Neuronal stem cell (in vitro differentiated cells): ENCODE data around the gene ACHE.

Source experiments
- DNase-seq: peaks from one replicate; pipeline ENCODE4 v3.0.0-alpha.2; 2013; ENCODE audit warnings: low spot score
- H2AFZ ChIP-seq: one replicate; pipeline ENCODE4 v1.6.1; 2013; ENCODE audit warnings: mild to moderate bottlenecking, low read length, inconsistent platforms
- H2AK5ac ChIP-seq: 2 replicates; pipeline ENCODE4 v1.6.1; 2013; ENCODE audit warnings: low read depth, mild to moderate bottlenecking, inconsistent platforms, low read length, moderate library complexity, mixed read lengths
- H2BK120ac ChIP-seq: 2 replicates; pipeline ENCODE4 v1.6.1; 2013; ENCODE audit warnings: low read depth, mild to moderate bottlenecking, inconsistent platforms, low read length, moderate library complexity, mixed read lengths
- H2BK12ac ChIP-seq: one replicate; pipeline ENCODE4 v1.6.1; 2013; ENCODE audit warnings: low read length, inconsistent platforms
- H2BK15ac ChIP-seq: 2 replicates; pipeline ENCODE4 v1.6.1; 2013; ENCODE audit warnings: mild to moderate bottlenecking, low read length, inconsistent platforms, mixed read lengths
- H2BK5ac ChIP-seq: one replicate; pipeline ENCODE4 v1.6.1; 2013; ENCODE audit warnings: inconsistent platforms, mild to moderate bottlenecking, low read length, moderate library complexity
- H3K14ac ChIP-seq: one replicate; pipeline ENCODE4 v1.6.1; 2013; ENCODE audit warnings: low read length, inconsistent platforms
- H3K18ac ChIP-seq: 2 replicates; pipeline ENCODE4 v1.6.1; 2013; ENCODE audit warnings: low read length, inconsistent platforms
- H3K23ac ChIP-seq: 2 replicates; pipeline ENCODE4 v1.6.1; 2013; ENCODE audit warnings: low read depth, mild to moderate bottlenecking, mixed read lengths, low read length, inconsistent platforms; ENCODE audit not compliant: poor library complexity
- H3K27ac ChIP-seq: replicated peaks from 3 replicates; pipeline ENCODE4 v1.5.1; 2013; ENCODE audit warnings: low read length, inconsistent platforms
- H3K27me3 ChIP-seq, 3 experiments: 2 replicates each; pipeline ENCODE4 v1.6.1; 2013; ENCODE audit warnings: low read length in 3 of 3, mild to moderate bottlenecking in 2 of 3, inconsistent platforms in 1 of 3, low read depth in 1 of 3, mixed read lengths in 1 of 3, moderate library complexity in 1 of 3; ENCODE audit not compliant: control insufficient read depth in 3 of 3, insufficient read depth in 3 of 3
- H3K36me3 ChIP-seq, 2 donors: replicated peaks in 1 of 2; 2 replicates each; pipeline ENCODE4 v1.6.1; 2013; ENCODE audit warnings: low read length in 2 of 2; ENCODE audit not compliant: control insufficient read depth in 2 of 2, insufficient read depth in 2 of 2
- H3K4ac ChIP-seq: 2 replicates; pipeline ENCODE4 v1.6.1; 2013; ENCODE audit warnings: inconsistent platforms, mild to moderate bottlenecking, low read length, moderate library complexity
- H3K4me1 ChIP-seq, 2 donors: 1 replicate in 1 of 2; 2 replicates in 1 of 2; pipeline ENCODE4 v1.6.1; 2013; ENCODE audit warnings: low read length in 2 of 2, low read depth in 1 of 2; ENCODE audit not compliant: control insufficient read depth in 2 of 2, insufficient read depth in 1 of 2
- H3K4me2 ChIP-seq: one replicate; pipeline ENCODE4 v1.6.1; 2013; ENCODE audit warnings: mild to moderate bottlenecking, low read length, inconsistent platforms; ENCODE audit not compliant: insufficient read depth, poor library complexity, severe bottlenecking
- H3K4me3 ChIP-seq, 2 donors: 2 replicates each; pipeline ENCODE4 v1.5.1; 2013; ENCODE audit warnings: low read length in 2 of 2, mild to moderate bottlenecking in 2 of 2, inconsistent platforms in 1 of 2, moderate library complexity in 1 of 2
- H3K79me1 ChIP-seq: one replicate; pipeline ENCODE4 v1.6.1; 2013; ENCODE audit warnings: low read depth, mild to moderate bottlenecking, inconsistent platforms, low read length, moderate library complexity
- H3K9ac ChIP-seq: one replicate; pipeline ENCODE4 v1.6.1; 2013; ENCODE audit warnings: mild to moderate bottlenecking, low read depth, low read length, inconsistent platforms; ENCODE audit not compliant: poor library complexity
- H3K9me3 ChIP-seq, 2 donors: replicated peaks in 1 of 2; 2 replicates each; pipeline versions ENCODE3 to v1.6.1; 2013; ENCODE audit warnings: low read length in 2 of 2, mild to moderate bottlenecking in 2 of 2, inconsistent platforms in 1 of 2, low read depth in 1 of 2, mixed read lengths in 1 of 2, moderate library complexity in 1 of 2; ENCODE audit not compliant: control insufficient read depth in 2 of 2, insufficient read depth in 1 of 2
- H4K8ac ChIP-seq: one replicate; pipeline ENCODE4 v1.6.1; 2013; ENCODE audit warnings: low read depth, mild to moderate bottlenecking, inconsistent platforms, low read length, moderate library complexity
- H4K91ac ChIP-seq: one replicate; pipeline ENCODE4 v1.6.1; 2013; ENCODE audit warnings: low read length, low read depth, mild to moderate bottlenecking, inconsistent platforms; ENCODE audit not compliant: poor library complexity
- WGBS, 2 donors: extraction: QIAGEN DNeasy Blood & Tissue Kit; methylation state at CpG; one replicate each; pipeline ENCODE4 v1.1.7; 2013; ENCODE audit warnings: missing lambda C conversion rate in 2 of 2, mixed read lengths in 1 of 2; ENCODE audit not compliant: insufficient read length in 2 of 2, insufficient replicate concordance in 1 of 2; ENCODE audit errors: extremely low coverage in 2 of 2; 5-methylcytosine and 5-hydroxymethylcytosine counted together

Gene ACHE

DNA sequence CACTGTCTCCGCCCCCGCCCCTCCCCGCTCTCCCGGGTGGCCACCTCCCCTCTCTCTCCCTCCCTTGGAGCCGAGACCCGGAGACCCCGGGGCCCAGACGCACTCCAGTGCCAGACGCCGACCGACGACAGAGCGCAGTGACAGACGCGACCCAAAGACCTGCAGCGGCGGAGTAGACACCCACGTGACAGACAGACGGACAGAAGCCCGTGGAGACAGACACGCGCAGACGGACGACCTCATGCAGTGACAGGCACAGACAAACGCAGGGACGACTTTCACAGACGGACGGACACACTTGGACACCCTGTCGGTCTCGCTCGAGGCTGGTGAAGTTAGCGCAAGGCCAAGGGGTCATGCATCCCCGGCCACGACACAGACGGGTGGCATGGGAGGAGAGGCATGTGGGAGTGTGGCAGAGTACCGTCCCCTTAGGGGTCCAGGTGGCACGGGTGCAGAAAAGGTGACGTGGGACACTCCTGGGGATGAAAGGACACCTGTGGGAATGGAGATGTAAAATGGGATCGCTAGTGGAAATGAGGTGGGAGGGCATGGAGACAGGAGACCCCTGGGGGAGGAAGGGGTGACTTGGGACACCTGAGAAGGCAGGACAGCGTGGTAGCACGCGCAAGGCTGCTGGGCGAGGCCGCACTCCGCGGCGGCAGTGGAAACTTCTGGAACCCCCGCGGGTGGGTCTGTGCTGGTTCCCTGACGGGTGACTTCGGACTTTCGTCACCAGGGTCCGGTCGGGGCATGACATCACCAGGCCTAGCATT is 456 bp upstream of the ACHE start:
- peaks cover 19 to 25% of the 10 kb centered on the region in 2 donors for H3K4me1 ChIP-seq
- no peak for DNase-seq
- no peak overlapping the region for H4K91ac ChIP-seq
- H2AK5ac ChIP-seq: peak overlapping the region; percentile 1
- H2BK12ac ChIP-seq: no peak overlapping the region
- peak overlapping the region; percentile 15 to 61 for H3K4me3 ChIP-seq
- H3K14ac ChIP-seq: no peak overlapping the region
- H4K8ac ChIP-seq: no peak overlapping the region
- peaks cover 15 to 26% (median 21%) of the 10 kb centered on the region in 3 experiments for H3K27me3 ChIP-seq
- no peak overlapping the region for H3K9ac ChIP-seq
- H2BK15ac ChIP-seq: peak overlapping the region; percentile 79
- no peak overlapping the region for H3K18ac ChIP-seq
- no peaks in the 10 kb centered on the region for H3K79me1 ChIP-seq
- WGBS, 2 donors: no CpG with 5 or more reads among the region's 54 CpGs
- H2AFZ ChIP-seq: peak overlapping the region; percentile 84
- no peak overlapping the region for H3K4ac ChIP-seq
- no peak overlapping the region for H2BK120ac ChIP-seq
- H3K9me3 ChIP-seq: no peaks in the 10 kb centered on the region
- H3K4me2 ChIP-seq: peak overlapping the region; percentile 83
- no peak overlapping the region for H2BK5ac ChIP-seq
- H3K27ac ChIP-seq: no peak overlapping the region
- H3K36me3 ChIP-seq: no peaks in the 10 kb centered on the region
- H3K23ac ChIP-seq: peak overlapping the region; percentile 95

DNA sequence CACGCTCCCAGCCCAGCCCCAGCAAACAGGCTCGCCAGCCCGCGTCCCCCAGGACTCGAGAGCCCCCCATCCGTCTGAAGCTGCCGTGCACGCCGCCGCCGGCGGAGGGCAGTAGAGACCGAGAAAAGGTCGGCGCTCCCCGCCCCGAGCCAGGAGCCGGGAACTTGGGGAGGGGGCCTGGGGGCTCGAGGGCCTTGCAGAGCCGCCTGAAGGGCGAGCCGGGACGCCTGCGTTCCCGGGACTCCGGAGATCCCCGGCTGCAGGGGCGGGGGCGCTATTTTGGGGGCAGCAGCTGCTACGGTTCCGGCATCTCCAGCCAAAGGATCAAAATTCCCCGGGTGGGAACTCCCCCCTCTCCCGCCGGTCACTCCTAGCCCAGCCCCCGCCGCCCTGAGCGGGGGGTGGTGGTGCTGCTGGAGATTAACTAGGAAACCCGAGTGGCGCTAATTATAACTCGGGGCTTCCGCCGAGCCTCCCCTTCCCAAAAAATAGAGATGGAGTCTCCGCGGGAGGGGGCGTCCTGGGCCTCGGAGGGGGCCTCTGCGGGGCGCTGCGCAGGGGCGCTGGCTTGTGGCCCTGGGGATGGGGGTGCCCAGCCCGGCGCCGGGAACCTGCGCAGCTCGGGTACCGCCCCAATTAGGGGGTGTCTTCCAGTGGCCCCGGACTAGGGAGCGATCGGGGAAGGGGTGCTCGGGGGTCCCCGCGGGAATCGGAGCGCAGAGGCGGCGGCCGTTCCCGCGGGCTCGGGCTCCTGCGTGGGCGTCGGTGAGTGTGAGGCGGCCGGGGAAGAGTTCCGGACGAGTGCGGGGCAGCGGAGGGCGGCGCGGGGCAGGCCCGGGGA is 608 bp downstream of the ACHE start:
- peak overlapping the region; percentile 100 for H2BK15ac ChIP-seq
- no peak overlapping the region for H3K27ac ChIP-seq
- peaks cover 26% of the 10 kb centered on the region in 2 donors for H3K4me1 ChIP-seq
- H3K23ac ChIP-seq: peak overlapping the region; percentile 70
- H2BK120ac ChIP-seq: no peak overlapping the region
- peak overlapping the region; percentile 90 for H3K18ac ChIP-seq
- H3K36me3 ChIP-seq: no peaks in the 10 kb centered on the region
- H2BK5ac ChIP-seq: peak overlapping the region; percentile 75
- H2AK5ac ChIP-seq: peak overlapping the region; percentile 81
- peak overlapping the region; percentile 21 for H3K14ac ChIP-seq
- peak overlapping the region; percentile 95 for H2AFZ ChIP-seq
- no peaks in the 10 kb centered on the region for H3K9me3 ChIP-seq
- H3K4me3 ChIP-seq: peak overlapping the region; percentile 33 to 75
- H4K8ac ChIP-seq: peak overlapping the region; percentile 10
- peaks cover 15 to 26% (median 21%) of the 10 kb centered on the region in 3 experiments for H3K27me3 ChIP-seq
- H3K9ac ChIP-seq: peak overlapping the region; percentile 18
- no CpG with 5 or more reads among the region's 83 CpGs for WGBS, 2 donors
- DNase-seq: peak; percentile 86
- H3K4ac ChIP-seq: no peak overlapping the region
- H3K4me2 ChIP-seq: peak overlapping the region; percentile 89
- no peak overlapping the region for H4K91ac ChIP-seq
- H3K79me1 ChIP-seq: no peaks in the 10 kb centered on the region
- H2BK12ac ChIP-seq: no peak overlapping the region

DNA sequence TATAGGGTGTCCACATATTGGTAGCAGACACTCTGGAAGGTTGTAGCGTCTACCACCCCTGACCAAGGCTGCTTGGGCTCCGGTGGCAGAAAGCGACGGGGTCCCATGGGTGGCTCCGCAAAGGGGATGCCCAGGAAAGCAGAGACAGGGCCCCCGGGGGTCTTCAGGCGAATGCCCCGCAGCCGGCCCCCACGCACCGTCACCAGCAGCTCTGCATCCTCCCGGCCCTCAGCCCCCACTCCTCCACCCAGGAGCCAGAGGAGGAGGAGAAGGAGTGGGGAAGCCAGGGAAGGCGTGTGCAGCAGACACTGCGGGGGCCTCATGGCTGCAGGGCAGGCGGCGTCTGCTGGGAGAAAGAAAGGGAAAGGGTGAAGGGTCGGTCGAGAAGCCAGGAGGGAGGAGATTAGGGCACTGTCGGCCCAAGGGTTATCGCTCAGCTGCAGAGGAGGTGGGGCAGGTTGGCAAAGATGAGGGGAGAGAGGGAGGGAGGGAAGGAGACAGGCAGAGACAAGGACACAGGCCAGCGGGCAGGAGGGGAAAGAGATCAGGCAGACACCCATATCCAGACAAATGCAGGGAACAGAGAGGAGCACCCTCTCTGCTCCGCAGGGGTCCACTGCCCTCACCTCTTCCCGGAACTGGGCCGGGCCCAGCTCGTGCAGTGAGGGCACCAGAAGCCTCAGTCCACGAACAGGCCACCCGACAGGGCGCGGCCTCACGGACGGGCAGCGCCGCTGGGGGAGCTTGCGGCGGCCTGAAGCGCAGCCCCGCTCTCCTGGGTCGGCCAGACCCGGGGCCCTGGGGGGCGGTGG is 1.6 kb downstream of the ACHE start:
- H3K4me1 ChIP-seq: peaks cover 26 to 27% of the 10 kb centered on the region in 2 donors
- no peak overlapping the region for H4K91ac ChIP-seq
- H2BK120ac ChIP-seq: no peak overlapping the region
- H2AFZ ChIP-seq: peak overlapping the region; percentile 95
- H2BK12ac ChIP-seq: peak overlapping the region; percentile 99
- peak overlapping the region; percentile 89 for H2AK5ac ChIP-seq
- peak overlapping the region; percentile 71 for H3K14ac ChIP-seq
- H3K79me1 ChIP-seq: no peaks in the 10 kb centered on the region
- H3K36me3 ChIP-seq: no peaks in the 10 kb centered on the region
- peaks cover 15 to 26% (median 21%) of the 10 kb centered on the region in 3 experiments for H3K27me3 ChIP-seq
- no CpG with 5 or more reads among the region's 40 CpGs for WGBS, 2 donors
- H3K4ac ChIP-seq: peak overlapping the region; percentile 76
- peak overlapping the region; percentile 75 for H2BK5ac ChIP-seq
- peak overlapping the region; percentile 60 for H3K9ac ChIP-seq
- H3K4me2 ChIP-seq: peak overlapping the region; percentile 89
- peak overlapping the region; percentile 10 for H4K8ac ChIP-seq
- no peak for DNase-seq
- peak overlapping the region; percentile 90 for H3K18ac ChIP-seq
- H3K23ac ChIP-seq: peak overlapping the region; percentile 70
- no peaks in the 10 kb centered on the region for H3K9me3 ChIP-seq
- H3K27ac ChIP-seq: peak overlapping the region; percentile 7
- peak overlapping the region; percentile 100 for H2BK15ac ChIP-seq
- H3K4me3 ChIP-seq: peak overlapping the region in 1 of 2 donors; percentile 52
